NK-92 (cell line): ENCODE results near the gene RSRC2.
"Not testable (repeated sequence)": the region's sequence is repeated elsewhere in the genome, so short reads cannot be mapped to it uniquely, and the experiment has no call there.

Experiments used
- DNase-seq: peaks from one replicate; lab custom pipeline; 2025; ENCODE audit not compliant: unreplicated experiment; lab: John Stamatoyannopoulos, UW

Gene RSRC2

DNA sequence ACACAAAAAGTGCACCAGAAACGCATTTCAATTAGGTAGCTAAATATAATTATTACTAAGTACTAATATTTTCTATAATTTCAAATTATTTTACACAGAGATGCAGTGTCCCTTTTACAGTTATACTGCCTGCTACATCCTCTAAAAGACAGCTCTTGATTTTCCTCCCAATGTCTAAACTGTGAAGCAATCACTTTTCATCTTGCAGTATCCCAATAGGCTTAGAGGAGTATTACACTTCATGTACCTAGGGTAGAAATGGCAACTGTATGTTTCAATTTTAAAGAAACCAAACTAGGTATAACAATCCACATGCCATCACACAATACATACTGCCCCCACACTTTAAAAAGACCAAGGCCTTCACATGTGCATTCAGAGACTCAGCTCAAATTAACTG is 7.3 kb downstream of the RSRC2 start:
- DNase-seq = no peak

DNA sequence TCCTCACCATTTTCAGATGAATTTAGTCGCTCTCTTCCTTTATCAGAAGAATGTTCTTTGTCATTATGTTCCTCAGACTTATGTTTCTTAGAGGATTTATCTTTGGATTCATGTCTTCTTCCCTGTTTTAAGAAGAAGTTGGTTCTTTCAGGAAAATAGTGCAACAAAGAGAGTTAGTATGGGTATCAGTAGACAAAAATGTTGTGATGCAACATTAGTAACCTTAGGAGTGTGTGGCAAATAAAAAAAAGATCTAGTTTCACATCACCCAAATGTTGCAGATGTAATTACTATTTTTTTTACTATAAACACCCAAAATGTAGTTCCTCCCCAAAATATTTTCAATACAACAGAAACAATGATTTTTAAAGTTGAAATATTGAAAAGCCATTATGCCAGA is 7.8 kb downstream of the RSRC2 start:
- DNase-seq = no peak

DNA sequence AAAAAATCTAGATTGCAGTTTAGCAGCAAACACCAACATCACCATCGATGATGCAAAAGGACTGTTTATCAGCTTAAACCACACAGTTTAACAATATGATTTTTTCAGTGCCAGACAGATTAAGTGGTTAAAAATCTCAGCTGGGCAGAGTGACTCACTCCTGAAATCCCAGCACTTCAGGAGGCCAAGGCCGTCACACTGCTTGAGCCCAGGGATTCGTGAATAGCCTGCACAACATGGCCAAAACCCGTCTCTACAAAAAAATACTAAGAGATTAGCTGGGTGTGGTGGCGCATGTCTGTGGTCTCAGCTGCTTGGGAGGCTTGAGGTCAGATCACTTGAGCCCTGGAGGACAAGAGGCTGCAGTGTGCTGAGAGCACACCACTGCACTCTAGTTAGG is 8.9 kb downstream of the RSRC2 start:
- DNase-seq = no peak

DNA sequence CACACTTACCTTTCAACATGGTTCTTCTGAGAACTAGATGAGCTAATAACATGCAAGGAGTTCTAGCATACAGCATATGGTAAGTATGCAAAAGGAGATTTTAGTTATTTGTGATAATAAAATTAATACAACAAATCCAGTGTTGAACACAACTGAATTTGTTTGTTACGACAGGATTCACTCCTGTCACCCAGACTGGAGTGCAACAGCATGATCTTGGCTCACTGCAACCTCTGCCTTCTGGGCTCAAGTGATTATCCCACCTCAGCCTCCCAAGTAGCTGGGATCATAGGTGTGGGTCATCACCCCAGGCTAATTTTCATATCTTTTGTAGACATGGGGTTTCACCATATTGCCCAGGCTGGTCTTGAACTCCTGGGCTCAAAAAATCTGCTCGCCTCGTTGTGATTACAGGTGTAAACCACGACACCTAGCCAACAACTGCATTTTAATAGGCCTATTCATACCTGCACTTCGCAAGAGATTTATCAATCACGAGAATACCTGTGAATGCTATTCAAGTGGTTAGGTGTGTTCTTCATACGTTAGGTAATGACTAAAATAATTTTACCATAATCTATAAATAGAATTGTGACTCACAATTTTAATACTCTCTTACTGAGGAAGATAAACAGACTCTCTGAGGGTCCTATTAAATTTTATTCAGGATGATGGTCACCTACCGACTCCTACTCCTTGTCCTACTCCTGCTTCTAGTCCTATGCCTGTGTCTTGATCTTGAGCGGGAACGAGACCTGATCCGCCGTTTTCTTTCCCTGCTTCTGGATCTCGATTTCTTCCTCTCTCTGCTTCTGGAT is 10.0 kb downstream of the RSRC2 start:
- DNase-seq = no peak

DNA sequence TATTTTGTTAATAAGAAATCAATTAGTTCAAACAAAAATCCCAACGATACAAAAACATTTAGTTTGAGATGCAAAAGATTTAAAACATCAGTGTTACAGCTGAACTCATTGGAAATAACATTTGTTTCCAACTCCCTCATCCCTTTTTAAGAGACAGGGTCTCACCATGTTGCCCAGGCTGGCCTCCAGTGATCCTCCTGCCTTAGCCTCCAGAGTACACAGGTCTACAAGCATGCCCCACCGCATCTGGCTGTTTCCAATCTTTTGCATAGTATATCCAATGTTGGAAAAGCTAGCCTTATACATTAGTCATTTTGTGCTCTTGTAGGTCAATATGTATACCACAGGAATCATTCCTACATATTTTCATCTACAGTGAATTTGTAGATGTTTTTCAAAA is 11.5 kb downstream of the RSRC2 start:
- DNase-seq = no peak

DNA sequence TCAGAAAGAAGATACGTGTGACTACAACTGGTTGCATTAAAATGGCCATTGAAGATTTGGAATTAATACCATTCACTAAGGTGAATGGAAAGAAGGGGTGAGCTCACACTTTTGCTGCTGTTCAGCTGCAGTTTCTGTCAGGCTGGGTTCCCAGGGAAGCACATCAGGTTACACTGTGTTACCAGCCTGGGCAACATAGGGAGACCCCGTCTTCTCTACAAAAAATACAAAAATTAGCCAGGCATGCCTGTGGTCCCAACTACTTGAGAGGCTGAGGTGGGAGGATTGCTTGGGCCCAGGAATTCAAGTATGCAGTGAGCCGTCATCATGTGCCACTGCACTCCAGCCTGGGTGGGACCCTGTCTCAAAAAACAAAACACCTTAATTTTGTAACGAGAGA is 13.1 kb downstream of the RSRC2 start:
- DNase-seq = no peak

DNA sequence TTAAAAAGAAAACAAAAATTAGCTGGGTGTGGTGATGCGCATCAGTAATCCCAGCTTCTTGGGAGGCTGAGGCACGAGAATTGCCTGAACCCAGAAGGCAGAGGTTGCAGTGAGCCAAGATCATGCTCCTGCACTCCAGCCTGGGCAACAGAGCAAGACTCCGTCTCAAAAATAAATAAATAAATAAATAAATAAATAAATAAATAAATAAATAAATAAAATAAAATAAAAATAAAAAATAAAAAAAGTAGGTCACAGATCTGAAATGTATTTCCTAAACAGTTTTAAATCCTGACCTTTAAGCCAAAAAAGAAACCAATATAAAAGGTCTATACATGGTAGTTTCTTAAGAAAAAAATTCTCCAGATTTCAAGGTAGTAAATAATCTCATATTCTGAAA is 13.7 kb downstream of the RSRC2 start:
- DNase-seq = not testable (repeated sequence)

DNA sequence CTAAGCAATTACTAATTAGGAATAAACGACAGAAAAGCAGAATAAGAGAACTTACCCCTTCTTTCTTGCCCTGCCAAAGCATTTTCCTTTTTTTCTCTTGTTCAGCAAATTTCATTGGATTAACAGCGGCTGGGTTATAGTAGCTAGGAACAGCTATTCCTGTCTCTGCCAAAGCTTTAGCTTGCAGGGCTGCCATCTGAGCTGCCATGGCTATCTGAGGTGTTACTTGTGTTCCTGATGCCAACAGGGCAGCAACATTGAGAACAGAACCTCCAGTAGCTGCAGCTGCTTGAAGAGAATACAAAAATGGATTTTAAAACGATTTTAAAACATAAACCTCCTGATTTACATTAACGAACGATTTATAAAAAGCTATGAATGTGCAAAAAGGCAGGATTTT is 18.6 kb downstream of the RSRC2 start:
- DNase-seq = no peak

DNA sequence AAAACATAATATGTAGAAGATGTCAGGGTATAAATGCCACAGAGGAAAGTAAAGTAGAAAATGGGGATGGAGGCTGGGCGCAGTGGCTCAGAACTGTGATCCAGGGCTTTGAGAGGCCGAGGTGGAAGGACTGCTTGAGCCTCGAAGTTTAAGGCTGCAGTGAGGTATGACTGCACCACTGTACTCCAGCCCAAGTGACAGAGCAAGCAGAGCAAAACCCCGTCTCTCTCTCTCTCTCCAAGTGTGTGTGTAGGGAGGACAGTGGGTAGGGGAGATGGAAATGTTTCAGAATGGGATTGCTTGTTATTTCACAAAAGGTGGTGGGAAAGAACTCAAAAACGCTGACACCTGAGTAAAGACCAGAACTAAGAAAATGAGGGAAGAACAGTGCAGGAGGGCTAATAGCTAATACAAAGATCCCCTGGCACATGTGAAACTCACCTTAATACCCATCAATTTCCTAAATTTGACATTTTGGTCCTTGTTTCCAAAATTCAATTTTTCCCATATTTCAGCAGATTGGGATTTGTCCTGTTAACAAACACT is 20.3 kb downstream of the RSRC2 start:
- no peak for DNase-seq

DNA sequence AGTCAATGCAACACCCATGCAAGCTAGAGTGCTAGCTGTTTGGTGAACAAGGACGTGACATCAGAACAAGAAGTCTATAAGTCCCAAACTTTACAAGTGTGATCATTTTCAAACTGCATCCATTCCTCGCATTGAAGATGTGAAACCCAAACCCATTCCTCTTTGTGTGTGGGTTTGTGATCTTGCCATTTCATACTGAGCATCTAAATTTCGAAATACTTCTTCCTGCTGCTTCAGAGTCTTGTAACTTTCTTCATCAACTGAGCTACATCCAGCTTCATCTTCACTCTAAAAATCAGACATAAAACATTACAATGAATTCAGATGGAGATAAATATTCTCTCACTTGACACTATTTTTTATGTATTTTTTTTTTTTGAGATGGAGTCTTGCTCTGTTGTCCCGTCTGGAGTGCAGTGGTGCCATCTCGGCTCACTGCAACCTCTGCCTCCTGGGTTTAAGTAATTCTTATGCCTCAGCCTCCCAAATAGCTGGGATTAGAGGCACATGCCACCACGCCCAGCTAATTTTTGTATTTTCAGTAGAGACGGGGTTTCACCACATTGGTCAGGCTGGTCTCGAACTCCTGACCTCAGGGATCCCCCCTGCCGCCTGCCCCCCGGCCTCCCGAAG is 21.2 kb downstream of the RSRC2 start:
- no peak for DNase-seq

DNA sequence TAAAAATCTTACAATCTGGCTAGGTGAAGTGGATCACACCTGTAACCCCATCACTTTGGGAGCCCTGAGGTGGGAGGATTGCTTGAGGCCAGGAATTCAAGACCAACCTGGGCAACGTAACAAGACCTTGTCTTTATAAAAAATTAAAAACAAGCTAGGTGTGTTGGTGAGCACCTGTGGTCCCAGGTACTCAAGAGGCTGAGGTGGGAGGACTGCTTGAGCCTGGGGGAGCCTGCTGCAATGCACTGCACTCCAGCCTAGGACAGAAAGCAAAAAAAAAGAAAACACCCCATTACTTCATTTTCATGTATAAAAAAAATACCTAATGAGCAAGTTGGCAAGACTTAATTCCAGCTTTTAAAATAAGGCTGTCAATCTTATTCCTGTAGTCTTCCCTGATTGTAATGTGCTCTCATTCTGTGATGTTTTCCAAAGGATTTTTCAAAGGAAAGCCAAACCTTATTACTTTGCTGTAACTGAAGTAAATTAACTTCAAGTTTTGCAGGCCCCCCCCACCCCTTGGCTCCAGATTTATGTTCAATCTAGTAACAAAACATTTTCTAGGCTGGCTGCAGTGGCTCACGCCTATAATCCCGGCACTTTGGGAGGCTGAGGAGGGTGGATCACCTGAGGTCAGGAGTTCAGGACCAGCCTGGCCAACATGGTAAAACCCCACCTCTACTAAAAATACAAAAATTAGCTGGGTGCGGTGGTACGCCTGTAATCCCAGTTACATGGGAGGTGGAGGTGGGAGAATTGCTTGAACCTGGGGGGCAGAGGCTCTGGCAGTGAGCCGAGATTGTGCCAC is 22.7 kb downstream of the RSRC2 start:
- no peak for DNase-seq

DNA sequence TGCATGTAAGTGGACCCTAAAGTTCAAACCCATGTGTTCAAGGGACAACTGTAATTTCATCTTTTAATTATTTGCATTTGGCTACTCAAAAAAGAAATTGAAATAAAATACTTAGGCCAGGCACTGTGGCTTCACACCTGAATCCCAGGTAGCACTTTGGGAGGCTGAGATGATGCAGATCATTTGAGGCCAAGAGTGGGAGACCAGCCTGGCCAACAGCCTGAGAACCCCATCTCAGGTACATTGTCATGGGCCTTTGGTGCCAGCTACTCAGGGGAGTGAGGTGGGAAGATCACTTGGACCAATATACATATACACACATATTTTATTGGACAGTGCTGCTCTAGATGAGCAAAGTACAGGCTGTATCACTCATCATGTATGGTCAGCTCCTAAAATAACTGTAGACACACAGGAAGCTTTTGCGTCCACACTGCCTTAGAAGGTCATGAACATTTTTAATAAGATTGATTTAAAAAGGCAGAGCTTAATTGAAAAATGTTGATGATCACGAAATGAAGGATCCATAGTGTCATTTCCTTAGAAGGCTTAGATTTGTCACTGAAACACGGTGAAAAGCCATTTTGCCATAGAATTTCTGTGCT is 23.5 kb downstream of the RSRC2 start:
- no peak for DNase-seq

DNA sequence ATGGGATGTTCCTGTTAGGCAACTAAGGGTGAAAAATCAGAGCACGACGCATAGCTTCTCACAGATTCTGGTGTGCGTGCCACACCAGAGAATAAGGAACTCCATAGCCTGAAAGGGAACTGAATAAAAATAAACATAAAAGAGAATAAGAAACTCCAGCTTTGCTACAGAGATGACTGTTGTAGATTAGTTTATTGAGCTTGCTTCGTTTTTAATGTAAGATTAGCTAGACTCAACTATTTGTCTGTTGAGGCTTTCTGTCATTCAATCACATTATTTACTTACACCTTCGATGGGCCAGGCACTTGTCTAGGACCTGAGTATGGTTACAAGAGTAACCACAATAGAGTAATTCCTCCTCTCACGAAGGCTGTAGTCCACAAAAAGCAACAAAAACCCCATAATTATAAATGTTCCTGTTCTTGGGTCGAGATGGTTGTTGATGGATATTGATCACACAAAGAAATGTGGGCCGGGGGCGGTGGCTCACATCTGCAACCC is 25.2 kb downstream of the RSRC2 start:
- DNase-seq = no peak

DNA sequence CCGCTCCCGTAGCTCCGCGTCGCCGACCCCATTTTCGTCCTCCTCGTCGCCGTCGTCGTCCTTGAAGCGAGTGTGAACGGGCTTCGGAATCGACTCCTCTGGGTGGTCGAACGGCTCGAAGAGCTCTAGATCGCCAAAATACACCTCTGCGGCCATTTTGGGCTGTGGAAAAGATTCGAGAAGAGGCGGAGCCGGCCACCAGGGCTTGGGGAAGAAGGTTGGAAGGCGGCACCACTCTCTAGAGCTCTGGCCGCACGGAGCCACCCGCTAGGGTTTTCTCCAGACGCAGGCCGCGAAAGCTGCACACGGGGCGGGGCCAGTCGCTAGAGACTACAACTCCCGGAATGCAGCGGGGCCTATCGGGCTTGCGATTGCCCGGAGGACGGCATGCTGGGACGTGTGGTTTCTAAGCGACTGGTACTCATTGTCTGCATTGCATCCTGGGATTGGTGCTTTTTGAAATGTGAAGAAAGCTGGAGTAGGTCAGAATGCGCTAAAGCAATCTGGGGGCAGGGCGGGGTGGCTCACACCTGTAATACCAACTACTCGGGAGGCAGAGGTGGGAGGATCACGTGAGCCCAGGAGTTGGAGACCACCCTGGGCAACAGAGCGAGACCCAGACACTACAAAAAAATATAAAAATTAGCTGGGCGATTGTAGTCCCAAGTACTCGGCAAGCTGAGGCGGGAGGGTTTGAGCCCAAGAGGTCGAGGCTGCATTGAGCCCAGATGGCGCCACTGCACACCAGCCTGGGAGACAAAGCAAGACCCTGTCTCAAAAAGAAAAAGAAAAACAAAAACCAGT is 25.8 kb downstream of the RSRC2 start, which contains the start of gene ZCCHC8:
ZCCHC8 (minus strand) TSS at position 248 of the 804 bp plus-strand sequence; CDS start at position 156, 92 bp downstream.
- DNase-seq = peak; percentile 42

DNA sequence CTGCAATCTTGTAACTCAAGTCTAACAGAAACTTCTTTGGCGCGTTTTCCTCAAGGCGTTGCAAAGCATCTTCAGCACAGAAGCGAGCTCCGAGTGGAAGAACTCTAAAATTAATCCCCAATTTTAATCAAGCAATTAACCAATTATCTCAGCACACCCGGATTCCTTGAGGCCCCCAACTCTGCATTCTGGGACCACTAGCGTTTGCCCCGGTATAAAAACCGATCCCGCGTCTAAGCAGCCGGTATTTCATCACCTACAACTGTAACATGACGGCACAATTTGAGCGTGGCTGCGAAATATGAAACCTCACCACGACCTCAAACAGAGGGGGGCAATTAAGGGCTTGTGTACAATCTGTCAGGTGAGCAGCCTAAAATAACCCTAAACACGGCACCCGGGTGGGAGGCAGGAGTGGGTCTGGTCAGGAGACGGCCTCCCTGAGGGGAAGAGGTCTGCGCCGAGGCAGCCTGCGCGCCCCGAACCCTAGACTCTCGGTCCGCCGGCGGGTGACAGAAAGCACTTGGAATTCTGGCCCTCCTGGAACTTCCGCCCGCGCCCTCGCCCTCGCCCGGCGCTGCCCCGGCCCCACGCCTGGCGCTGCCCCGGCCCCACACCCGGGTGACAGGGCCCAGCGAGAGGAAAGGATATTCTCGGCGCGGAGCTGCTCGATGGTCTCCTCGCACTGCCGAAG is 26.6 kb downstream of the RSRC2 start:
- DNase-seq = no peak

DNA sequence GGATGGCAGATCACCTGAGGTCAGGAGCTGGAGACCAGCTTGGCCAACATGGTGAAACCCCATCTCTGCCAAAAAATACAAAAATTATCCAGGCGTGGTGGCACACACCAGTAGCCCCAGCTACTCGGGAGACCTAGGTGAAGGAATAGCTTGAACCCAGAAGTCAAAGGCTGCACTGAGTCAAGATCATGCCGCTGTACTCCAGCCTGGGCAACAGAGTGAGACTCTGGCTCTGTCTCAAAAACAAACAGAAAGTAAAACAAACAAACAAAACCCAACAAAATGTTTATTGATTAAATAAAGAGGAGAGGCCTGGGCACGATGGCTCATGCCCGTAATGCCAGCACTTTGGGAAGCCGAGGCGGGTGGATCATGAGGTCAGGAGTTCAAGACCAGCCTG is 31.5 kb downstream of the RSRC2 start:
- DNase-seq = no peak

DNA sequence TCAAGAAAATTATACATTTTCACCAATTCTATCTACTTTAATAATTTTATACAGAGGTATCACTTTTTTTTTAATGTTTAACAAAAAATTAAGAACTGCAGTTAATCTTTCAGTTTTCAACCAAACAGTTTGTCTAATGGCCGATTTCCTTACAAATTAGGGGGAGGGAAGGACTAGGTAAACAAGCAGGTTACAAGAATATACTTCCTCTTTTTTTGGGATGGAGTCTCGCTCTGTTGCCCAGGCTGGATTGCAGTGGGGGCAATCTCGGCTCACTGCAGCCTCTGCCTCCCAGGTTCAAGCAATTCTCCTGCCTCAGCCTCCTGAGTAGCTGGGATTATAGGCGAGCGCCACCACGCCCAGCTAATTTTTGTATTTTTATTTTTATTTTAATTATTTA is 33.5 kb downstream of the RSRC2 start:
- DNase-seq = not testable (repeated sequence)

DNA sequence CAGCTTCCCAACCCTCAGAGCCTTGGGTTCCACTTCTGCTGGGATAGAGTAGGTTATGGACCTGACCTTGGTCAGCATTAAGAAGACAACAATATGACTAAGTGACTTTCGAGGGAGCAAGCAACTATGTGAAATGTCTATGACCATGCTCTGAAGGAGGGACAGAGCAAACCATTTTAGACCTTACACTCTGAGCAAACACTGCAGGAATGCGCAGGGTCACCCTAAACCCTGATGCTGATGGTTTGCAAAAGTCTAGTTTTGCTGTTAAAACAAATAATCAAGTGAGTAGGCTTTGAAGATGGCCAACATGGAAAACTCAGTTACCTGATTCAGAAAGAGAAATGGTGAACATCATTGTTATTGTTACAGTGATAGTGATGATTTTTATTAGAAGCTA is 34.7 kb downstream of the RSRC2 start:
- no peak for DNase-seq

DNA sequence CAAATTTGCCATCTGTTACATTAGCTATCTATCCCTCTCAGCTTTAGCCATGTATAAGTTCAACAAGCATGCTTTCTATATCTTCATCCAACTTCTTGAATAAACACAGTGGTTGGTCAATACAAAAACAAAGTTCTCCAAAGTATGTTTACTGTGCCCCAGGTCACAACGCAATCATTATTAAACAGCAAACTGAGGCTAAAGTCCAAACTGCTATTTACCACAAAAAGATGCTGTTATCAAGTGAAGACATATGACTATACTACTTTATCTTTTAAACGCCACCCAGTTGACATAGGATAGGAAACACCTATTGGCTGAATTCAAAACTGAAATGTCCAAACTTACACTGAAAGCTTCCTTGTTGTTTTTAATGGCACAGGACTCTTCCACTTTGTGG is 37.7 kb downstream of the RSRC2 start:
- no peak for DNase-seq
